C4-2B (cell line): ENCODE measurements around the gene FOXJ2.

ENCODE experiments used
- ZFX ChIP-seq: fragments of 450-650 bp; IDR thresholded peaks from 2 replicates; pipeline ENCODE4 v1.6.1; 2017
- TF ChIP-seq, protein P1 (sequence below): fragments of 450-650 bp; conservative IDR thresholded peaks from 2 replicates; pipeline ENCODE4 v1.5.1; 2017; ENCODE audit warnings: mild to moderate bottlenecking

DNA sequence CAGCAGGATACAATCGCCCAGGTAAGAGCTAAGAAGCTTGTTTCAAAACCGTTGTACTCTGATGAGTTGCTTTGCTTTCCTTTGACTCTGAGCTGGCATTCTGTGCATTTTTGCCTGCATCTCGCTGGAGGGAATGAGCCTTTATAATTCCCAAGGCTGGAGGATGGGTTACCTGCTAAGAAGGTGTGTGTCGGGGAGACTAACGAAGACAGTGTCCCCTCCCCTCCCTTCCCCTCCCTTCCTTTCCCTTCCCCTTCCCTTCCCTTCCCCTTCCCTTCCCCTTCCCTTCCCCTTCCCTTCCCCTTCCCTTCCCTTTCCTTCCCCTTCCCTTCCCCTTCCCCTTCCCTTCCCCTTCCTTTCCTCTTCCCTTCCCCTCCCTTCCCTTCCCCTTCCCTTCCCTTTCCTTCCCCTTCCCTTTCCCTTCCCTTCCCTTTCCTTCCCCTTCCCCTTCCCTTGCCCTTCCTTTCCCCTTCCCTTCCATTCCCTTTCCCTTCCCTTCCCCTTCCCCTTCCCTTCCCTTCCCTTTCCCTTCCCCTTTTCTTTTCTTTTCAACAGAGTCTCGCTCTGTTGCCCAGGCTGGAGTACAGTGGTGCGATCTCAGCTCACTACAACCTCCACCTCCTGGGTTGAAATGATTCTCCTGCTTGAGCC, 18.2 kb downstream of the FOXJ2 start:
- TF ChIP-seq ZFX: no peak
- TF ChIP-seq, protein P1, sequence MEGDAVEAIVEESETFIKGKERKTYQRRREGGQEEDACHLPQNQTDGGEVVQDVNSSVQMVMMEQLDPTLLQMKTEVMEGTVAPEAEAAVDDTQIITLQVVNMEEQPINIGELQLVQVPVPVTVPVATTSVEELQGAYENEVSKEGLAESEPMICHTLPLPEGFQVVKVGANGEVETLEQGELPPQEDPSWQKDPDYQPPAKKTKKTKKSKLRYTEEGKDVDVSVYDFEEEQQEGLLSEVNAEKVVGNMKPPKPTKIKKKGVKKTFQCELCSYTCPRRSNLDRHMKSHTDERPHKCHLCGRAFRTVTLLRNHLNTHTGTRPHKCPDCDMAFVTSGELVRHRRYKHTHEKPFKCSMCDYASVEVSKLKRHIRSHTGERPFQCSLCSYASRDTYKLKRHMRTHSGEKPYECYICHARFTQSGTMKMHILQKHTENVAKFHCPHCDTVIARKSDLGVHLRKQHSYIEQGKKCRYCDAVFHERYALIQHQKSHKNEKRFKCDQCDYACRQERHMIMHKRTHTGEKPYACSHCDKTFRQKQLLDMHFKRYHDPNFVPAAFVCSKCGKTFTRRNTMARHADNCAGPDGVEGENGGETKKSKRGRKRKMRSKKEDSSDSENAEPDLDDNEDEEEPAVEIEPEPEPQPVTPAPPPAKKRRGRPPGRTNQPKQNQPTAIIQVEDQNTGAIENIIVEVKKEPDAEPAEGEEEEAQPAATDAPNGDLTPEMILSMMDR: no peak
